Adrenal gland (tissue), 5 donors: ENCODE measurements around the gene VTA1.

Experiments used
- CTCF ChIP-seq, 6 experiments: fragments of 450-650 bp in 4 of 6; fragments of 200-600 bp in 2 of 6; sonication (generic) in 1 of 6; IDR thresholded peaks; 1 replicate in 5 of 6; 2 replicates in 1 of 6; pipeline versions ENCODE4 v1.5.1 to v1.8.0; 2016 to 2021; ENCODE audit warnings: antibody characterized with exemption in 6 of 6, mild to moderate bottlenecking in 2 of 6, moderate library complexity in 1 of 6
- POLR2A ChIP-seq, 2 donors: fragments of 450-650 bp; IDR thresholded peaks; one replicate each; pipeline ENCODE4 v1.6.1; 2017; ENCODE audit warnings: antibody characterized with exemption in 2 of 2, mild to moderate bottlenecking in 2 of 2, moderate library complexity in 1 of 2
- donor health status: DM: no; HTN: no; CAD: no.

- TF ChIP-seq CTCF (IDR thresholded peaks at IDR 0.05): no peak
- no peak for TF ChIP-seq POLR2A (IDR thresholded peaks at IDR 0.05)
Observed at GRCh38 chr6:142258757-142259156, 111.7 kb downstream of the VTA1 start.
